ENCODE measurements around the gene COQ7. TPM values are rescaled to one million over a fixed set of nuclear protein-coding genes. Genes with fewer than 3 reads are reported as not detected.

COQ7 gene
- total RNA-seq, 1 experiment from 2014 or later, result 25.0 TPM

DNA sequence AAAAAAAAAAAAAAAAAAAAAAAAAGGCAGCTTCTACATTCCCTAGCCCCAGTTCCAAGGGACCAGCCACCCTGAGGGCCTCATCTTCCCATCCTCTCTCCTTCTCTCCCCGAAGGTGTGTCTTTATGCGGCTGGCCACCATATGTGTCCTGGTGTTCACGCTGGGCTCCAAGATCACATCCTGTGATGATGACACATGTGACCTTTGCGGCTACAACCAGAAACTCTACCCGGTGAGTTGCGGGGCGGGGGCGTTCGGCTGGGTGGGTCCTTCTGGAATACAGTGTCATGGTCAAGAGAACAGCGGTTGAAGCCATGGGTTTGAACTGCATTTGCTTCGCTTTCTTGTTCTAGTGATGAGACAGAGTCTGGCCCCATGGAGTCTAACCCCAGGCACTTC lies 22.6 kb upstream of the COQ7 start:
- H3K27me3 ChIP-seq (ENCODE audit: low read length), result no peaks in the 10 kb centered on the region
- H3K36me3 ChIP-seq (ENCODE audit: low read depth, low read length), result peaks cover 8% of the 10 kb centered on the region
- no peak overlapping the region for H2AFZ ChIP-seq (ENCODE audit: low read length)
- POLR2A ChIA-PET (ENCODE audit: unreplicated experiment), result no interaction called here
- H3K9me3 ChIP-seq (ENCODE audit: low read length), result no peaks in the 10 kb centered on the region
- H3F3A ChIP-seq (ENCODE audit: low read length, unreplicated experiment), result no peaks in the 10 kb centered on the region
- H3K27ac ChIP-seq (ENCODE audit: low read length), result no peak overlapping the region
- no peaks in the 10 kb centered on the region for H4K20me1 ChIP-seq (ENCODE audit: low read length)
- no peak overlapping the region for H3K4me3 ChIP-seq (ENCODE audit: low read length)
- ATAC-seq (no peak), DNase-seq (no peak)
- H3K4me1 ChIP-seq (ENCODE audit: insufficient read depth, low read length), result no peaks in the 10 kb centered on the region
- H3K4me2 ChIP-seq (ENCODE audit: low read length), result no peak overlapping the region
- TF ChIP-seq EZH2 (IDR thresholded peaks at IDR 0.05; ENCODE audit: low read length, unreplicated experiment), result no peak
- no peaks in the 10 kb centered on the region for H3K9me2 ChIP-seq (replicated peaks; ENCODE audit: low read length)
- no peaks in the 10 kb centered on the region for H3K79me2 ChIP-seq (ENCODE audit: low read length)
- CTCF ChIA-PET, result no interaction called here
- intact Hi-C loops (cut with micrococcal nuclease), result no loop called here
- no TSS peak for BruUV-seq (replicated peaks)
- H3K9ac ChIP-seq (ENCODE audit: low read length), result no peak overlapping the region

DNA sequence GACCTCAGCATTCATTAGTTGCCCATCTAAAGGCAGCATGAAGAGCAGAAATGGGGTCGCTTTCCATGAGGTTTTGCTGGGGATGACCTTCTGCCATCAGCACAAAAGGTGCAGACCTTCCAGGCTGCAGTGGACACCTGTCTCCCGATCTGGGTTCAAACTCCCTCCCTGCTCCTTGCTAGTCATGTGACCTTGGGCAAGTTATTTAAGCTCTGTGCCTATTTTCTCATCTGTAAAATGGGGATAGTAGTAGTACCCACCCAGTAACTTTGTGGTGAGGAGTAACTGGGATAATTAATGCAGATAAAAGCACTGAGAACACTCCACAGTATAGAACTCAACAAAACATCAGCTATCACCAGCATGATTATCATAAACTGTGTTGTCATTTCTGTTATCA lies 21.4 kb upstream of the COQ7 start:
- intact Hi-C loops (cut with micrococcal nuclease), result no loop called here
- Histone ChIP-seq H3K9ac (ENCODE audit: low read length) (no peak overlapping the region), H4K20me1 (ENCODE audit: low read length) (no peaks in the 10 kb centered on the region), H3K27ac (ENCODE audit: low read length) (no peak overlapping the region), H3K4me1 (ENCODE audit: insufficient read depth, low read length) (no peaks in the 10 kb centered on the region), H3K27me3 (ENCODE audit: low read length) (no peaks in the 10 kb centered on the region), H3K79me2 (ENCODE audit: low read length) (no peaks in the 10 kb centered on the region), H3K9me2 (replicated peaks; ENCODE audit: low read length) (no peaks in the 10 kb centered on the region), H3K4me3 (ENCODE audit: low read length) (no peak overlapping the region), H3K4me2 (ENCODE audit: low read length) (no peak overlapping the region), H2AFZ (ENCODE audit: low read length) (no peak overlapping the region), H3F3A (ENCODE audit: low read length, unreplicated experiment) (no peaks in the 10 kb centered on the region), H3K9me3 (ENCODE audit: low read length) (no peaks in the 10 kb centered on the region), H3K36me3 (ENCODE audit: low read depth, low read length) (peaks cover 8% of the 10 kb centered on the region)
- ChIA-PET CTCF (no interaction called here), POLR2A (ENCODE audit: unreplicated experiment) (no interaction called here)
- BruUV-seq (replicated peaks), result no TSS peak
- ATAC-seq, result no peak
- DNase-seq, result no peak
- TF ChIP-seq EZH2 (IDR thresholded peaks at IDR 0.05; ENCODE audit: low read length, unreplicated experiment) (no peak), EZH2phosphoT487 (IDR thresholded peaks at IDR 0.05; ENCODE audit: borderline replicate concordance, low read length) (no peak)
- TF ChIP-seq, protein P1, sequence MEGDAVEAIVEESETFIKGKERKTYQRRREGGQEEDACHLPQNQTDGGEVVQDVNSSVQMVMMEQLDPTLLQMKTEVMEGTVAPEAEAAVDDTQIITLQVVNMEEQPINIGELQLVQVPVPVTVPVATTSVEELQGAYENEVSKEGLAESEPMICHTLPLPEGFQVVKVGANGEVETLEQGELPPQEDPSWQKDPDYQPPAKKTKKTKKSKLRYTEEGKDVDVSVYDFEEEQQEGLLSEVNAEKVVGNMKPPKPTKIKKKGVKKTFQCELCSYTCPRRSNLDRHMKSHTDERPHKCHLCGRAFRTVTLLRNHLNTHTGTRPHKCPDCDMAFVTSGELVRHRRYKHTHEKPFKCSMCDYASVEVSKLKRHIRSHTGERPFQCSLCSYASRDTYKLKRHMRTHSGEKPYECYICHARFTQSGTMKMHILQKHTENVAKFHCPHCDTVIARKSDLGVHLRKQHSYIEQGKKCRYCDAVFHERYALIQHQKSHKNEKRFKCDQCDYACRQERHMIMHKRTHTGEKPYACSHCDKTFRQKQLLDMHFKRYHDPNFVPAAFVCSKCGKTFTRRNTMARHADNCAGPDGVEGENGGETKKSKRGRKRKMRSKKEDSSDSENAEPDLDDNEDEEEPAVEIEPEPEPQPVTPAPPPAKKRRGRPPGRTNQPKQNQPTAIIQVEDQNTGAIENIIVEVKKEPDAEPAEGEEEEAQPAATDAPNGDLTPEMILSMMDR (conservative IDR thresholded peaks at IDR 0.05; ENCODE audit: low read depth, low read length), result no peak

DNA sequence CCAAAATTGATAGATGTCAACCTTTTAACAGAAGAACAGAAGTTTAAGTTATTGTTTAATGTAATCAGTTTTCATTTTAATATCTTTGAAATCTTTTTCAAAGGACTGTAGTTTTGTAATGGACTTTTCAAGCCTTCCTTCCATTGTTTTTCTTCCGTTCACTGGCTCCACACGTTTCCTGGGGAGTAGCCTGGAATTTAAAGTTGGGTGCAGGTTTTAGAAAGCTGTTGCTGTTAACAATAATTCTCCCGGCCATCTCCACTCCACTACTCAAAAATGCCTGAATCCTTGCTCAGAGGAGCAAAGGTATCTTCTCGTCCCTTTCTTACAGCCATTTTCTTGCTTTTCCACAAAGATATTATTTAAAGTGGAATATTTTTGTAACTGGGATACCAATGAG lies 4.7 kb upstream of the COQ7 start:
- Histone ChIP-seq H3K27ac (ENCODE audit: low read length) (no peak overlapping the region), H2AFZ (ENCODE audit: low read length) (no peak overlapping the region), H3K27me3 (ENCODE audit: low read length) (no peaks in the 10 kb centered on the region), H3K4me1 (ENCODE audit: insufficient read depth, low read length) (no peaks in the 10 kb centered on the region), H3K4me2 (ENCODE audit: low read length) (no peak overlapping the region), H3K9ac (ENCODE audit: low read length) (no peak overlapping the region), H3K79me2 (ENCODE audit: low read length) (no peaks in the 10 kb centered on the region), H3K36me3 (ENCODE audit: low read depth, low read length) (peaks cover 4% of the 10 kb centered on the region; the same call in 1 of the 2 replicates), H3K9me2 (replicated peaks; ENCODE audit: low read length) (no peaks in the 10 kb centered on the region), H3F3A (ENCODE audit: low read length, unreplicated experiment) (no peaks in the 10 kb centered on the region), H4K20me1 (ENCODE audit: low read length) (no peaks in the 10 kb centered on the region), H3K9me3 (ENCODE audit: low read length) (no peaks in the 10 kb centered on the region), H3K4me3 (ENCODE audit: low read length) (no peak overlapping the region)
- POLR2A ChIA-PET (ENCODE audit: unreplicated experiment), result no interaction called here
- ATAC-seq (no peak), DNase-seq (no peak)
- TF ChIP-seq EZH2phosphoT487 (IDR thresholded peaks at IDR 0.05; ENCODE audit: borderline replicate concordance, low read length), result no peak
- TF ChIP-seq EZH2 (IDR thresholded peaks at IDR 0.05; ENCODE audit: low read length, unreplicated experiment), result no peak
- TF ChIP-seq, protein P1 (conservative IDR thresholded peaks at IDR 0.05; ENCODE audit: low read depth, low read length), result no peak
- intact Hi-C loops (cut with micrococcal nuclease), result no loop called here
- BruUV-seq (replicated peaks), result no TSS peak
- CTCF ChIA-PET, result no interaction called here
